ENCODE results near the gene ANKH. TPM values are rescaled to one million over a fixed set of nuclear protein-coding genes. Genes with fewer than 3 reads are reported as not detected.

ANKH gene
- total and polyA plus RNA-seq, 2 of the 13 experiments (the other 11 are each of a cell fraction or from before 2014, with no cell fraction given) = 25.0 to 36.0 TPM

DNA sequence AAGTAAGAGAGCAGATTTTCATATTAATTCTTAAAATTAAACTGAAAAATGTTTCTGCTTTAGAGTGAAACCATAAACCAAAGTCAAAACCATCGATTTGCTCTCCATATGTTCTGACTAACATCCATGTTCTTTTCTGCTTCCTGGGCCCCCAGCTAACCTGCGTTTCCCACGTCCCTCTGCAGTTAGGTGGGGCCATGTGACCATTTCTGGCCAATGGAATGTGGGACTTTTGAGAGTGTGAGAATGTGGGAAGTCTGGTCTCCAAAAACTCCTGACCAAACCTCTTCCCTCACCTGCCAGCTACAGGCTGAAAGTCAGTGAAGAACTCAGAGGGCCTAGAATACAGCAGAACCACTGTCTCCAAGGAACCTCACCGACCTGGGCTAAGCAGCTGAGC is 44.9 kb downstream of the ANKH start:
- H3K4me1 ChIP-seq (ENCODE audit: insufficient read depth, low read length) = peaks cover 19% of the 10 kb centered on the region
- ATAC-seq (no peak), DNase-seq (ENCODE audit: low spot score) (no peak), FAIRE-seq (no peak)
- H3K4me3 ChIP-seq (replicated peaks in 1 of 3; ENCODE audit: insufficient read depth in 1 of 3, low read depth in 2 of 3, low read length in 3 of 3) = no peak overlapping the region
- ChIA-PET CTCF (ENCODE audit: low intra/inter-chr PET ratio, low total read pairs) (no interaction called here), POLR2A (no interaction called here)
- H3K36me3 ChIP-seq (replicated peaks in 1 of 2; ENCODE audit: control insufficient read depth in 1 of 2, insufficient read depth in 2 of 2, low read length in 2 of 2) = no peaks in the 10 kb centered on the region
- H2AFZ ChIP-seq (ENCODE audit: low read length) = no peak overlapping the region
- H3K9me3 ChIP-seq (ENCODE audit: low read length) = no peaks in the 10 kb centered on the region
- in situ Hi-C loops (cut with HindIII; ENCODE audit: extremely low pct_ligation_motif_present, low pct_unique_long_range_greater_than_20kb) = no loop called here
- no peaks in the 10 kb centered on the region for H3K79me2 ChIP-seq (ENCODE audit: insufficient read depth, low read length)
- H3K27ac ChIP-seq (ENCODE audit: extremely low read length, insufficient read depth, low read length) = no peak overlapping the region
- WGBS (ENCODE audit: low lambda C conversion rate) = 96% methylated on average over 4 of the region's 4 CpGs
- intact Hi-C loops (cut with micrococcal nuclease; ENCODE audit: unreplicated experiment) = no loop called here
- H3K4me2 ChIP-seq (ENCODE audit: low read depth, low read length) = no peak overlapping the region
- no TSS peak for BruUV-seq (replicated peaks)
- H3K27me3 ChIP-seq (ENCODE audit: control insufficient read depth in 1 of 2, insufficient read depth in 2 of 2, low read length in 2 of 2) = no peaks in the 10 kb centered on the region
- H4K20me1 ChIP-seq (ENCODE audit: insufficient read depth, low read length) = no peaks in the 10 kb centered on the region
- H3K9ac ChIP-seq (ENCODE audit: insufficient read depth, low read depth, low read length) = no peak overlapping the region
- TF ChIP-seq CCAR2 (optimal IDR thresholded peaks at IDR 0.05; ENCODE audit: low read depth, low read length) (no peak), THYN1 (CRISPR knock-in tag; IDR thresholded peaks at IDR 0.05; ENCODE audit: borderline replicate concordance, low read depth) (no peak), PCBP2 (optimal IDR thresholded peaks at IDR 0.05; ENCODE audit: low read depth, low read length, poor library complexity, severe bottlenecking) (no peak), NR3C1 (CRISPR knock-in tag; IDR thresholded peaks at IDR 0.05) (no peak), ZNF598 (CRISPR knock-in tag; IDR thresholded peaks at IDR 0.05; ENCODE audit: borderline replicate concordance) (no peak), GTF2F1 (IDR thresholded peaks at IDR 0.05; ENCODE audit: low read length) (no peak), ZNF367 (CRISPR knock-in tag; IDR thresholded peaks at IDR 0.05; ENCODE audit: borderline replicate concordance) (no peak)
- TF ChIP-seq, protein P1, sequence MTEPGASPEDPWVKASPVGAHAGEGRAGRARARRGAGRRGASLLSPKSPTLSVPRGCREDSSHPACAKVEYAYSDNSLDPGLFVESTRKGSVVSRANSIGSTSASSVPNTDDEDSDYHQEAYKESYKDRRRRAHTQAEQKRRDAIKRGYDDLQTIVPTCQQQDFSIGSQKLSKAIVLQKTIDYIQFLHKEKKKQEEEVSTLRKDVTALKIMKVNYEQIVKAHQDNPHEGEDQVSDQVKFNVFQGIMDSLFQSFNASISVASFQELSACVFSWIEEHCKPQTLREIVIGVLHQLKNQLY (CRISPR knock-in tag; IDR thresholded peaks at IDR 0.05) = no peak

DNA sequence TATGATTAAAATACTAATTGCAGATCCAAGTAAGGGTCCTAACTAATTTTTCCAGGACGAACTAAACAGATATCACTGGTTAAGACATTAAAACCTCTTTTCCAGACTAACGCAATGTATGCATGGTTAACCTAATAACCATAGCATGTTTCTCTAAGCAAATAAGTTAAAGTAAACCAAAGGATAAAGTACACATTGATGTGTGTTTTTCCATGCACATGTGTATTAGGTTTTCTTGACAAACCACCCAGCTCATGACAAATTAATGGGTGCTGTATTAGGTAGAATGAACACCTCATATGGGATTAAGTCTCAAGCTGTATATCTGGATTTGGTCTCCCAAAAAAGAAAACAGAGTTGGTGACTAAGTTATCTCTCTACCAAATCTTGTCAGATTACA is 45.6 kb downstream of the ANKH start:
- H3K27ac ChIP-seq (ENCODE audit: extremely low read length, insufficient read depth, low read length) = no peak overlapping the region
- no TSS peak for BruUV-seq (replicated peaks)
- DNase-seq (ENCODE audit: low spot score) = peak; percentile 12
- no peak overlapping the region for H3K4me3 ChIP-seq (replicated peaks in 1 of 3; ENCODE audit: insufficient read depth in 1 of 3, low read depth in 2 of 3, low read length in 3 of 3)
- H3K27me3 ChIP-seq (ENCODE audit: control insufficient read depth in 1 of 2, insufficient read depth in 2 of 2, low read length in 2 of 2) = no peaks in the 10 kb centered on the region
- WGBS (ENCODE audit: low lambda C conversion rate) = 86% methylated on average over 2 of the region's 2 CpGs
- peak; percentile 44; the same call in 1 of the 2 replicates for TF ChIP-seq TBX3 (IDR thresholded peaks at IDR 0.05; ENCODE audit: borderline replicate concordance)
- peak; percentile 53 for TF ChIP-seq FOXA3 (CRISPR knock-in tag; IDR thresholded peaks at IDR 0.05)
- TF ChIP-seq ZNF331 (CRISPR knock-in tag; IDR thresholded peaks at IDR 0.05) = no peak
- no peak for TF ChIP-seq CHD2 (IDR thresholded peaks at IDR 0.05; ENCODE audit: low read depth, low read length)
- no peak for TF ChIP-seq MEF2D (CRISPR knock-in tag; IDR thresholded peaks at IDR 0.05)
- peak; percentile 52; the same call in 1 of the 2 replicates for TF ChIP-seq FOXA1 (IDR thresholded peaks at IDR 0.05)
- TF ChIP-seq FOXA1 (CRISPR knock-in tag; IDR thresholded peaks at IDR 0.05) = no peak
- H3K4me1 ChIP-seq (ENCODE audit: insufficient read depth, low read length) = peaks cover 19% of the 10 kb centered on the region
- no peaks in the 10 kb centered on the region for H3K9me3 ChIP-seq (ENCODE audit: low read length)
- POLR2A ChIA-PET = no interaction called here
- peak; percentile 39; the same call in 2 of the 3 replicates for ATAC-seq
- H3K4me2 ChIP-seq (ENCODE audit: low read depth, low read length) = no peak overlapping the region
- CTCF ChIA-PET (ENCODE audit: low intra/inter-chr PET ratio, low total read pairs) = no interaction called here
- H3K79me2 ChIP-seq (ENCODE audit: insufficient read depth, low read length) = no peaks in the 10 kb centered on the region
- no peaks in the 10 kb centered on the region for H3K36me3 ChIP-seq (replicated peaks in 1 of 2; ENCODE audit: control insufficient read depth in 1 of 2, insufficient read depth in 2 of 2, low read length in 2 of 2)
- H4K20me1 ChIP-seq (ENCODE audit: insufficient read depth, low read length) = no peaks in the 10 kb centered on the region
- no peak for FAIRE-seq
- intact Hi-C loops (cut with micrococcal nuclease; ENCODE audit: unreplicated experiment) (no loop called here), in situ Hi-C loops (cut with HindIII; ENCODE audit: extremely low pct_ligation_motif_present, low pct_unique_long_range_greater_than_20kb) (no loop called here)
- H3K9ac ChIP-seq (ENCODE audit: insufficient read depth, low read depth, low read length) = no peak overlapping the region
- no peak overlapping the region for H2AFZ ChIP-seq (ENCODE audit: low read length)
